Measurements from ENCODE around the gene BLMH. TPM values are rescaled to one million over a fixed set of nuclear protein-coding genes. Genes with fewer than 3 reads are reported as not detected.
A peak's percentile ranks its signal among the peaks of the same experiment; 100 is the strongest.

Gene BLMH
- total and polyA plus RNA-seq, 2 experiments from 2014 or later = 36.4 to 58.7 TPM

- TF ChIP-seq REST (IDR thresholded peaks at IDR 0.05; ENCODE audit: unreplicated experiment) (no peak), POLR2AphosphoS5 (IDR thresholded peaks at IDR 0.05; ENCODE audit: low read depth) (no peak), ZNF114 (CRISPR knock-in tag; IDR thresholded peaks at IDR 0.05) (no peak), JUNB (IDR thresholded peaks at IDR 0.05; ENCODE audit: unreplicated experiment) (no peak), EZH2 (IDR thresholded peaks at IDR 0.05; ENCODE audit: low read depth, unreplicated experiment) (no peak), EZH2phosphoT487 (IDR thresholded peaks at IDR 0.05; ENCODE audit: unreplicated experiment) (no peak), NANOG (IDR thresholded peaks at IDR 0.05; ENCODE audit: borderline replicate concordance) (no peak), CREB1 (CRISPR knock-in tag; IDR thresholded peaks at IDR 0.05; ENCODE audit: low read depth) (no peak), ZNF331 (CRISPR knock-in tag; IDR thresholded peaks at IDR 0.05; ENCODE audit: low read depth) (no peak), ETS1 (IDR thresholded peaks at IDR 0.05) (no peak)
Observed at GRCh38 chr17:30310562-30310961, 18.8 kb upstream of the BLMH start (continued).

- Mint-ChIP-seq H3K4me3 (no peak overlapping the region), H3K27me3 (ENCODE audit: insufficient read depth, low read depth, poor library complexity) (no peaks in the 10 kb centered on the region), H3K36me3 (ENCODE audit: low read depth) (no peaks in the 10 kb centered on the region), H3K27ac (no peak overlapping the region), H3K9me3 (no peaks in the 10 kb centered on the region), H3K4me1 (peaks cover 3% of the 10 kb centered on the region; the same call in 1 of the 3 replicates)
- no peaks in the 10 kb centered on the region for H3K79me2 ChIP-seq (replicated peaks; ENCODE audit: insufficient read depth)
- no peaks in the 10 kb centered on the region for H3K36me3 ChIP-seq (ENCODE audit: insufficient read depth)
- H3K4me1 ChIP-seq (ENCODE audit: insufficient read depth) = no peaks in the 10 kb centered on the region
- peak overlapping the region; percentile 66; the same call in 1 of the 2 replicates for H2AFZ ChIP-seq
- H3K27ac ChIP-seq (ENCODE audit: low read depth) = no peak overlapping the region
- no peaks in the 10 kb centered on the region for H3K27me3 ChIP-seq (ENCODE audit: insufficient read depth)
- no peaks in the 10 kb centered on the region for H3K9me2 ChIP-seq (ENCODE audit: insufficient read depth)
- H3K4me3 ChIP-seq = no peak overlapping the region
- ATAC-seq (no peak), DNase-seq (ENCODE audit: low spot score) (no peak)
- no peaks in the 10 kb centered on the region for H3F3A ChIP-seq (replicated peaks; ENCODE audit: low read depth)
- H3K4me2 ChIP-seq = no peak overlapping the region
- no peaks in the 10 kb centered on the region for H4K20me1 ChIP-seq (replicated peaks; ENCODE audit: insufficient read depth)
- no peak for TF ChIP-seq ZNF331 (CRISPR knock-in tag; IDR thresholded peaks at IDR 0.05; ENCODE audit: low read depth)
- TF ChIP-seq POLR2AphosphoS5 (IDR thresholded peaks at IDR 0.05; ENCODE audit: low read depth) = no peak
- TF ChIP-seq EZH2phosphoT487 (IDR thresholded peaks at IDR 0.05; ENCODE audit: unreplicated experiment) = no peak
- TF ChIP-seq ZNF462 (CRISPR knock-in tag; IDR thresholded peaks at IDR 0.05) = no peak
- no peak for TF ChIP-seq REST (IDR thresholded peaks at IDR 0.05; ENCODE audit: unreplicated experiment)
- no peak for TF ChIP-seq CREB1 (CRISPR knock-in tag; IDR thresholded peaks at IDR 0.05; ENCODE audit: low read depth)
Observed at GRCh38 chr17:30309591-30309990, 17.8 kb upstream of the BLMH start.
